HepG2 (cell line): ENCODE results near the gene PDZD2. TPM values are rescaled to one million over a fixed set of nuclear protein-coding genes. Genes with fewer than 3 reads are reported as not detected.

Experiments used
- ATAC-seq: fragments of 200-7000 bp; cut with Tn5 transposase; 3 replicates; pipeline ENCODE4 v1.9.1; 2020; ENCODE audit warnings: mild to moderate bottlenecking, moderate library complexity
- BruUV-seq: library from RNA; stranded (reverse); fragments of 400-500 nt; replicated peaks from 2 replicates; lab custom pipeline; 2021; lab: Mats Ljungman, UMichigan
- CTCF ChIA-PET: fragments of 300-600 bp; formaldehyde crosslinking; extraction: SDS; loops from one replicate; lab custom pipeline; 2021; ENCODE audit warnings: low total read pairs, inconsistent platforms, low intra/inter-chr PET ratio; lab: Yijun Ruan, JAX
- POLR2A ChIA-PET: fragments of 350-600 bp; sonication (Branson Sonifier 250); formaldehyde crosslinking; loops from one replicate; lab custom pipeline; 2020; ENCODE audit warnings: antibody characterized with exemption, inconsistent platforms; lab: Yijun Ruan, JAX
- DNase-seq: peaks from one replicate; pipeline ENCODE4 v3.0.0-alpha.2; 2015; ENCODE audit warnings: low spot score
- FAIRE-seq: peaks from 3 replicates; lab custom pipeline; 2011; peaks lifted over from hg19 to GRCh38; lab: Jason Lieb, UNC
- H2AFZ ChIP-seq: one replicate; pipeline ENCODE4 v1.6.1; 2011; ENCODE audit warnings: low read length, inconsistent platforms
- H3K27ac ChIP-seq: fragments of 300-600 bp; 3 replicates; pipeline ENCODE4 v1.8.0; 2011; ENCODE audit warnings: mixed run types, mild to moderate bottlenecking, mixed read lengths, low read length, inconsistent platforms; ENCODE audit not compliant: insufficient read depth; ENCODE audit errors: extremely low read length
- H3K27me3 ChIP-seq, 2 experiments: fragments of 200-600 bp in 1 of 2; 2 replicates in 1 of 2; 3 replicates in 1 of 2; pipeline versions ENCODE4 v1.6.0 to v1.8.0; 2011; ENCODE audit warnings: low read length in 2 of 2, mild to moderate bottlenecking in 2 of 2, moderate library complexity in 2 of 2, inconsistent platforms in 1 of 2; ENCODE audit not compliant: insufficient read depth in 2 of 2, control insufficient read depth in 1 of 2
- H3K36me3 ChIP-seq, 2 experiments: fragments of 200-600 bp in 1 of 2; replicated peaks in 1 of 2; 2 replicates in 1 of 2; 3 replicates in 1 of 2; pipeline versions ENCODE4 v1.5.1 to v1.8.0; 2011; ENCODE audit warnings: low read length in 2 of 2, inconsistent platforms in 1 of 2; ENCODE audit not compliant: insufficient read depth in 2 of 2, control insufficient read depth in 1 of 2
- H3K4me1 ChIP-seq: 2 replicates; pipeline ENCODE4 v1.5.1; 2012; ENCODE audit warnings: low read length, inconsistent platforms; ENCODE audit not compliant: insufficient read depth
- H3K4me2 ChIP-seq: 2 replicates; pipeline ENCODE4 v1.6.0; 2011; ENCODE audit warnings: low read depth, low read length, inconsistent platforms
- H3K4me3 ChIP-seq, 3 experiments: fragments of 200-600 bp in 1 of 3; sonication (generic), shearing (Covaris generic) in 1 of 3; replicated peaks in 1 of 3; 2 replicates each; pipeline ENCODE4 v1.5.1; 2011 to 2016; ENCODE audit warnings: low read length in 3 of 3, inconsistent platforms in 2 of 3, low read depth in 2 of 3, mild to moderate bottlenecking in 2 of 3, control low read depth in 1 of 3, mixed read lengths in 1 of 3; ENCODE audit not compliant: insufficient read depth in 1 of 3
- H3K79me2 ChIP-seq: one replicate; pipeline ENCODE4 v1.6.1; 2011; ENCODE audit warnings: low read length, inconsistent platforms; ENCODE audit not compliant: insufficient read depth
- H3K9ac ChIP-seq: 2 replicates; pipeline ENCODE4 v1.6.0; 2011; ENCODE audit warnings: mild to moderate bottlenecking, low read depth, low read length, inconsistent platforms; ENCODE audit not compliant: insufficient read depth
- H3K9me3 ChIP-seq: 2 replicates; pipeline ENCODE4 v1.5.1; 2012; ENCODE audit warnings: mild to moderate bottlenecking, low read length
- H4K20me1 ChIP-seq: 2 replicates; pipeline ENCODE4 v1.6.0; 2011; ENCODE audit warnings: inconsistent platforms, mild to moderate bottlenecking, low read length, moderate library complexity; ENCODE audit not compliant: insufficient read depth
- KDM6A ChIP-seq: IDR thresholded peaks from 2 replicates; pipeline ENCODE4 v1.6.1; 2016; ENCODE audit warnings: low read depth
- MYNN ChIP-seq: sonication (generic); formaldehyde crosslinking; IDR thresholded peaks from 2 replicates; pipeline ENCODE4 v1.4.0; 2020; ENCODE audit warnings: mild to moderate bottlenecking, low read depth, missing genetic modification reagents
- NFIB ChIP-seq: sonication (generic); formaldehyde crosslinking; IDR thresholded peaks from 2 replicates; pipeline ENCODE4 v1.9.0; 2021; ENCODE audit warnings: missing genetic modification reagents, mild to moderate bottlenecking, borderline replicate concordance
- RAD21 ChIP-seq: fragments of 450-650 bp; formaldehyde crosslinking; IDR thresholded peaks from 2 replicates; pipeline ENCODE4 v1.5.0; 2020; ENCODE audit warnings: mild to moderate bottlenecking
- STAG1 ChIP-seq: sonication (generic); formaldehyde crosslinking; IDR thresholded peaks from 2 replicates; pipeline ENCODE4 v1.4.0; 2020; ENCODE audit warnings: missing genetic modification reagents
- ZNF431 ChIP-seq: sonication (generic); formaldehyde crosslinking; IDR thresholded peaks from 2 replicates; pipeline ENCODE4 v1.9.0; 2022; ENCODE audit warnings: missing genetic modification reagents, low read depth, mild to moderate bottlenecking, borderline replicate concordance
- WGBS: methylation state at CpG from one replicate; pipeline ENCODE4 v1.1.6; 2017; ENCODE audit warnings: low lambda C conversion rate; 5-methylcytosine and 5-hydroxymethylcytosine counted together
- in situ Hi-C: cut with HindIII; loops from 2 replicates; pipeline ENCODE4 v1.10.0; 2017; ENCODE audit warnings: low pct_unique_long_range_greater_than_20kb; ENCODE audit not compliant: extremely low pct_ligation_motif_present
- intact Hi-C: fragments of 100-400 bp; cut with micrococcal nuclease; formaldehyde crosslinking; loops from one replicate; pipeline ENCODE4 v1.10.0; 2022; ENCODE audit not compliant: unreplicated experiment
- polyA plus RNA-seq, 8 experiments: library from polyadenylated mRNA; depleted of rRNA in 3 of 8; stranded (reverse) in 7 of 8; unstranded in 1 of 8; fragments of >200 nt; fragmentation: Illumina TruSeq in 4 of 8; extraction: Trizol in 4 of 8; gene quantifications; 2 replicates each; pipeline versions ENCODE4 v1.2.1 to v1.2.3, GENCODE V29; 2011 to 2016; ENCODE audit warnings: low read depth in 4 of 8, missing spikeins in 1 of 8, mixed read lengths in 1 of 8; ENCODE audit not compliant: insufficient read depth in 1 of 8
- total RNA-seq, 5 experiments: library from RNA; depleted of rRNA; stranded (reverse); fragments of >200 nt; fragmentation: Illumina TruSeq; extraction: Trizol; gene quantifications; 2 replicates each; pipeline ENCODE4 v1.2.3, GENCODE V29; 2016; ENCODE audit warnings: low read depth in 1 of 5
- TF ChIP-seq, protein P1 (sequence below): sonication (generic); formaldehyde crosslinking; IDR thresholded peaks from 2 replicates; pipeline ENCODE4 v1.4.0; 2020; ENCODE audit warnings: mild to moderate bottlenecking, missing genetic modification reagents
- TF ChIP-seq, protein P2 (sequence below): sonication (generic); formaldehyde crosslinking; IDR thresholded peaks from 2 replicates; pipeline ENCODE4 v1.8.1; 2023; ENCODE audit warnings: mild to moderate bottlenecking, missing genetic modification reagents, borderline replicate concordance
- TF ChIP-seq, protein P3 (sequence below): sonication (generic); formaldehyde crosslinking; IDR thresholded peaks from 2 replicates; pipeline ENCODE4 v1.5.0; 2020; ENCODE audit warnings: mild to moderate bottlenecking, missing genetic modification reagents, moderate library complexity
- TF ChIP-seq, protein P4 (sequence below): sonication (generic); formaldehyde crosslinking; conservative IDR thresholded peaks from 2 replicates; pipeline ENCODE4 v1.8.0; 2022; ENCODE audit warnings: low read depth, missing genetic modification reagents

PDZD2 gene
- total and polyA plus RNA-seq, 2 of the 13 experiments (the other 11 are each of a cell fraction or from before 2014, with no cell fraction given), result 0.04 TPM; not detected in 1

DNA sequence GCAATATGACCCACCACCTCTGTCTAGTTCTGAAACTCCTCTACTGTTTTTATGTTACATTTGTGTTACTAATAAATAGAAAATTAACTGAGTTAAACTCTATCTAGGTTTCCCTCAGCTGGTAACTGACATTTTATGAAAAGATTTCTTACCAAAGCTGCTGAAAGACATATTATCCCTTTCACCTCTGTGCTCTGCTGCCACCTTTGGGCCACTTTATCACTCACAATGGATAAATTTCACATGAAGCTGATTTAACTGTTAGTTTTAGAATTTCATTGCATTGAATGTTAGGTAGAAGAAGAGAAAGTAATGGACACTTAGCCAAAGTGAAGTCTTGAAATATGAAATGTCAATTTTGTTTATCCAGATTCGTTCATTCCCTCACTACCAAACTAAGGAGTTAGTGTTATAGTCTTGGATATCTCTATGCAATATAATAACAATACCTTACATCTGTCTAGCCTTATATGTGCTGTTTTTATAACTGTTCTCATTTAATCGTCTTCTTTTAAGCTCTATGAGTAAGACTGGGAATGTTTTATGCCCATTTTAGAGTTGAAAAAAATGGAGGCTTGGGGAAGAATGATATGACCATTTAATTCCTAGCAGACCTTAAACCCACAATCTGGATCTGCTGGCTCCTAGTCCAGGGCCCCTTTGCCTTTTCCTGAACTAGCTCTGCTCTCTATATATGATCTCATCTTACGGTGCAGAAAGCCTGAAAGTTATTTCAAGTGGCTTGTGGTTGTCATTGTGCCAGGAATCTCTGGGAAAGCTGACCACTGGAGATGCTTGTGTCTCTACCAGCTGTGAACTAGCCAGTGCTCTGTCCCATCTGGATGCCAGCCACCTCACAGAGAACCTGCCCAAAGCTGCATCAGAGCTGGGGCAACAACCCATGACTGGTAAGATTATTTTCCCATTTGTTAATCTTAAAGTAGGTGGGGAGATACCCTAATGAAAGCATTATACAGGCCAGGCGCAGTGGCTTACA is 438.1 kb downstream of the PDZD2 start:
- peak; percentile 63 for FAIRE-seq

More for the DNA sequence above, 438.1 kb downstream of the PDZD2 start:
- CTCF ChIA-PET, result interaction anchor here (1.2 to 2.3 kb wide), 3 partner anchors 148 to 496 kb away, joined by 9 to 20 read pairs (median 10); no protein-coding TSS in a partner anchor
- WGBS, result 34% methylated on average over 3 of the region's 4 CpGs
- peak; percentile 27 for DNase-seq
- no peak overlapping the region for H3K4me2 ChIP-seq
- no TSS peak for BruUV-seq
- no peak overlapping the region for H3K4me3 ChIP-seq
- no peaks in the 10 kb centered on the region for H3K36me3 ChIP-seq
- H3K27me3 ChIP-seq, result 0 out of 5 replicates have a peak, but pooled peaks cover 0 to 5% of the 10 kb centered on the region in 2 experiments
- TF ChIP-seq KDM6A (CRISPR knock-in tag) (no peak), STAG1 (CRISPR knock-in tag) (peak; percentile 78), NFIB (no peak), MYNN (no peak), ZNF431 (no peak), RAD21 (CRISPR knock-in tag) (peak; percentile 51)
- TF ChIP-seq, protein P1, sequence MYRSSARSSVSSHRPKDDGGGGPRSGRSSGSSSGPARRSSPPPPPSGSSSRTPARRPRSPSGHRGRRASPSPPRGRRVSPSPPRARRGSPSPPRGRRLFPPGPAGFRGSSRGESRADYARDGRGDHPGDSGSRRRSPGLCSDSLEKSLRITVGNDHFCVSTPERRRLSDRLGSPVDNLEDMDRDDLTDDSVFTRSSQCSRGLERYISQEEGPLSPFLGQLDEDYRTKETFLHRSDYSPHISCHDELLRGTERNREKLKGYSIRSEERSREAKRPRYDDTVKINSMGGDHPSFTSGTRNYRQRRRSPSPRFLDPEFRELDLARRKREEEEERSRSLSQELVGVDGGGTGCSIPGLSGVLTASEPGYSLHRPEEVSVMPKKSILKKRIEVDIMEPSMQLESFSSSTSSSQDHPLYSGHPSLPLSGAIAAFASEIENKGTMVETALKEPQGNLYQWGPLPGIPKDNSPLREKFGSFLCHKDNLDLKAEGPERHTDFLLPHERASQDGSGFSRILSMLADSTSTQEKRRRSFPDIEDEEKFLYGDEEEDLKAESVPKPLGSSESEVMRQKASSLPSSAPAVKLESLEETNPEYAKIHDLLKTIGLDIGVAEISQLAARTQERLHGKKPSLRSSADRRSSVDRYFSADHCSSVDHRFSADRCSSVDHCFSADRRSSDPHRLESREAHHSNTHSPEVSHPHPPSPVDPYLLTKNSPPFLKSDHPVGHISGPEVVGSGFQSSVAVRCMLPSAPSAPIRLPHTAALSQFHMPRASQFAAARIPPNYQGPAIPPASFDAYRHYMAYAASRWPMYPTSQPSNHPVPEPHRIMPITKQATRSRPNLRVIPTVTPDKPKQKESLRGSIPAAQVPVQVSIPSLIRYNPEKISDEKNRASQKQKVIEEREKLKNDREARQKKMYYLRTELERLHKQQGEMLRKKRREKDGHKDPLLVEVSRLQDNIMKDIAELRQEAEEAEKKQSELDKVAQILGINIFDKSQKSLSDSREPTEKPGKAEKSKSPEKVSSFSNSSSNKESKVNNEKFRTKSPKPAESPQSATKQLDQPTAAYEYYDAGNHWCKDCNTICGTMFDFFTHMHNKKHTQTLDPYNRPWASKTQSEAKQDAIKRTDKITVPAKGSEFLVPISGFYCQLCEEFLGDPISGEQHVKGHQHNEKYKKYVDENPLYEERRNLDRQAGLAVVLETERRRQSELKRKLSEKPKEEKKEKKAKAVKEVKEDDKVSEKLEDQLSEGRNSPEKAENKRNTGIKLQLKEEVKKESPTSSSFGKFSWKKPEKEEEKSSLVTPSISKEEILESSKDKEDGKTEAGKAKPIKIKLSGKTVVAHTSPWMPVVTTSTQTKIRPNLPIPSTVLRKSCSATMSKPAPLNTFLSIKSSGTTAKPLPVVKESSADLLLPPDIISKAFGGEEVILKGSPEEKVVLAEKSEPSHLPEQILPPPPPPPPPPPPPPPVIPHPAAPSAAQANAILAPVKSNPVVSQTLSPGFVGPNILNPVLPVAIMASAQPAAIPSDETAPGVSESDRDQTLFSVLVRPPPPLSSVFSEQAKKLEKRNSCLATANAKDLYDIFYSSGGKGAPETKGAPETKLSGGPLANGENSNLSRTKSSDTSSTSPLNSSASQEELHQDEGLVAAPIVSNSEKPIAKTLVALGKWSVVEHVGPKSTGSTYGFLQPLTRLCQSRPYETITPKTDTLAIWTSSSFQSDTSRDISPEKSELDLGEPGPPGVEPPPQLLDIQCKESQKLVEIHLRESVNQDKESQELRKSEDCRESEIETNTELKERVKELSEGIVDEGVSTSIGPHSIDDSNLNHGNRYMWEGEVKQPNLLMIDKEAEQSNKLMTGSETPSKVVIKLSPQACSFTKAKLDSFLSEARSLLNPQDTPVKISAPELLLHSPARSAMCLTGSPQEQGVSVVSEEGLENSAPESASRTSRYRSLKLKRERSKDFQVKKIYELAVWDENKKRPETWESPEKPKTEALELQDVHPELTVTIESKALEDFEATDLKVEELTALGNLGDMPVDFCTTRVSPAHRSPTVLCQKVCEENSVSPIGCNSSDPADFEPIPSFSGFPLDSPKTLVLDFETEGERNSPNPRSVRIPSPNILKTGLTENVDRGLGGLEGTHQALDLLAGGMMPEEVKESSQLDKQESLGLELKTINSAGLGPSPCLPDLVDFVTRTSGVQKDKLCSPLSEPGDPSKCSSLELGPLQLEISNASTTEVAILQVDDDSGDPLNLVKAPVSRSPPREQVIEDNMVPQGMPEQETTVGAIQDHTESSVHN (CRISPR knock-in tag), result no peak
- TF ChIP-seq, protein P2, sequence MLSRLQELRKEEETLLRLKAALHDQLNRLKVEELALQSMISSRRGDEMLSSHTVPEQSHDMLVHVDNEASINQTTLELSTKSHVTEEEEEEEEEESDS (CRISPR knock-in tag), result no peak
- TF ChIP-seq, protein P3, sequence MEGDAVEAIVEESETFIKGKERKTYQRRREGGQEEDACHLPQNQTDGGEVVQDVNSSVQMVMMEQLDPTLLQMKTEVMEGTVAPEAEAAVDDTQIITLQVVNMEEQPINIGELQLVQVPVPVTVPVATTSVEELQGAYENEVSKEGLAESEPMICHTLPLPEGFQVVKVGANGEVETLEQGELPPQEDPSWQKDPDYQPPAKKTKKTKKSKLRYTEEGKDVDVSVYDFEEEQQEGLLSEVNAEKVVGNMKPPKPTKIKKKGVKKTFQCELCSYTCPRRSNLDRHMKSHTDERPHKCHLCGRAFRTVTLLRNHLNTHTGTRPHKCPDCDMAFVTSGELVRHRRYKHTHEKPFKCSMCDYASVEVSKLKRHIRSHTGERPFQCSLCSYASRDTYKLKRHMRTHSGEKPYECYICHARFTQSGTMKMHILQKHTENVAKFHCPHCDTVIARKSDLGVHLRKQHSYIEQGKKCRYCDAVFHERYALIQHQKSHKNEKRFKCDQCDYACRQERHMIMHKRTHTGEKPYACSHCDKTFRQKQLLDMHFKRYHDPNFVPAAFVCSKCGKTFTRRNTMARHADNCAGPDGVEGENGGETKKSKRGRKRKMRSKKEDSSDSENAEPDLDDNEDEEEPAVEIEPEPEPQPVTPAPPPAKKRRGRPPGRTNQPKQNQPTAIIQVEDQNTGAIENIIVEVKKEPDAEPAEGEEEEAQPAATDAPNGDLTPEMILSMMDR (CRISPR knock-in tag), result peak; percentile 68
- TF ChIP-seq, protein P4, sequence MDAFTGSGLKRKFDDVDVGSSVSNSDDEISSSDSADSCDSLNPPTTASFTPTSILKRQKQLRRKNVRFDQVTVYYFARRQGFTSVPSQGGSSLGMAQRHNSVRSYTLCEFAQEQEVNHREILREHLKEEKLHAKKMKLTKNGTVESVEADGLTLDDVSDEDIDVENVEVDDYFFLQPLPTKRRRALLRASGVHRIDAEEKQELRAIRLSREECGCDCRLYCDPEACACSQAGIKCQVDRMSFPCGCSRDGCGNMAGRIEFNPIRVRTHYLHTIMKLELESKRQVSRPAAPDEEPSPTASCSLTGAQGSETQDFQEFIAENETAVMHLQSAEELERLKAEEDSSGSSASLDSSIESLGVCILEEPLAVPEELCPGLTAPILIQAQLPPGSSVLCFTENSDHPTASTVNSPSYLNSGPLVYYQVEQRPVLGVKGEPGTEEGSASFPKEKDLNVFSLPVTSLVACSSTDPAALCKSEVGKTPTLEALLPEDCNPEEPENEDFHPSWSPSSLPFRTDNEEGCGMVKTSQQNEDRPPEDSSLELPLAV (CRISPR knock-in tag), result no peak
- TF ChIP-seq, all 625 proteins: peak for 3
- no peaks in the 10 kb centered on the region for H3K4me1 ChIP-seq
- no peaks in the 10 kb centered on the region for H4K20me1 ChIP-seq
- peak; percentile 62; the same call in 2 of the 3 replicates for ATAC-seq
- H2AFZ ChIP-seq, result no peak overlapping the region
- H3K79me2 ChIP-seq, result no peaks in the 10 kb centered on the region
- H3K9me3 ChIP-seq, result no peaks in the 10 kb centered on the region
- H3K27ac ChIP-seq, result no peak overlapping the region
- no peak overlapping the region for H3K9ac ChIP-seq
- in situ Hi-C loops (loop anchor here (10.0 kb wide), 1 partner anchor 252 kb away; no protein-coding TSS in a partner anchor), intact Hi-C loops (loop anchor here (1.0 to 5.0 kb wide), 4 partner anchors 148 to 495 kb away; no protein-coding TSS in a partner anchor)
- POLR2A ChIA-PET, result no interaction called here
